Fibroblast of villous mesenchyme (primary cell): ENCODE results near the gene TNNT2. TPM values are rescaled to one million over a fixed set of nuclear protein-coding genes. Genes with fewer than 3 reads are reported as not detected.

Source experiments
- DNase-seq: peaks from one replicate; pipeline ENCODE4 v3.0.0-alpha.2; 2010; ENCODE audit warnings: low read depth
- H3K4me3 ChIP-seq: 2 replicates; pipeline ENCODE4 v1.5.1; 2011; ENCODE audit warnings: low read depth, mild to moderate bottlenecking, low read length
- total RNA-seq: library from RNA; depleted of rRNA; stranded (reverse); fragments of >200 nt; gene quantifications from 2 replicates; pipeline ENCODE4 v1.2.3, GENCODE V29; 2012
- TF ChIP-seq, protein P1 (sequence below): IDR thresholded peaks from 2 replicates; pipeline ENCODE4 v1.5.1; 2012; ENCODE audit warnings: low read depth, mild to moderate bottlenecking, low read length; ENCODE audit not compliant: insufficient read depth

Gene TNNT2
- total RNA-seq, 1 donor: 3.5 TPM

DNA sequence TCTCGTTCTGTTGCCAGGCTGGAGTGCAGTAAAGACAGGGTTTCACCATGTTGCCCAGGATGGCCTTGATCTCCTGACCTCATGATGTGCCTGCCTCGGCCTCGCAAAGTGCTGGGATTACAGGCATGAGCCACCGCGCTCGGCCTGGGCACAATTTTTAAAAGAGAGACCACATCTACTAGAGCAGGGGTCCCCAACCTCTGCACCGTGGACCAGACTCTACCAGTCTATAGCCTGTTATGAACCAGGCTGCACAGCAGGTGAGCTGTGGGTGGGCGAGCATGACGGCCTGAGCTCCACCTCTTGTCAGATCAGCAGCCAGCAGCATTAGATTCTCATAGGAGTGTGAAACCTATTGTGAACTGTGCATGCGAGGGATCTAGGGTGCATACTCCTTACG is 20.8 kb downstream of the TNNT2 start:
- no peak overlapping the region for H3K4me3 ChIP-seq
- TF ChIP-seq, protein P1, sequence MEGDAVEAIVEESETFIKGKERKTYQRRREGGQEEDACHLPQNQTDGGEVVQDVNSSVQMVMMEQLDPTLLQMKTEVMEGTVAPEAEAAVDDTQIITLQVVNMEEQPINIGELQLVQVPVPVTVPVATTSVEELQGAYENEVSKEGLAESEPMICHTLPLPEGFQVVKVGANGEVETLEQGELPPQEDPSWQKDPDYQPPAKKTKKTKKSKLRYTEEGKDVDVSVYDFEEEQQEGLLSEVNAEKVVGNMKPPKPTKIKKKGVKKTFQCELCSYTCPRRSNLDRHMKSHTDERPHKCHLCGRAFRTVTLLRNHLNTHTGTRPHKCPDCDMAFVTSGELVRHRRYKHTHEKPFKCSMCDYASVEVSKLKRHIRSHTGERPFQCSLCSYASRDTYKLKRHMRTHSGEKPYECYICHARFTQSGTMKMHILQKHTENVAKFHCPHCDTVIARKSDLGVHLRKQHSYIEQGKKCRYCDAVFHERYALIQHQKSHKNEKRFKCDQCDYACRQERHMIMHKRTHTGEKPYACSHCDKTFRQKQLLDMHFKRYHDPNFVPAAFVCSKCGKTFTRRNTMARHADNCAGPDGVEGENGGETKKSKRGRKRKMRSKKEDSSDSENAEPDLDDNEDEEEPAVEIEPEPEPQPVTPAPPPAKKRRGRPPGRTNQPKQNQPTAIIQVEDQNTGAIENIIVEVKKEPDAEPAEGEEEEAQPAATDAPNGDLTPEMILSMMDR: no peak
- no peak for DNase-seq

DNA sequence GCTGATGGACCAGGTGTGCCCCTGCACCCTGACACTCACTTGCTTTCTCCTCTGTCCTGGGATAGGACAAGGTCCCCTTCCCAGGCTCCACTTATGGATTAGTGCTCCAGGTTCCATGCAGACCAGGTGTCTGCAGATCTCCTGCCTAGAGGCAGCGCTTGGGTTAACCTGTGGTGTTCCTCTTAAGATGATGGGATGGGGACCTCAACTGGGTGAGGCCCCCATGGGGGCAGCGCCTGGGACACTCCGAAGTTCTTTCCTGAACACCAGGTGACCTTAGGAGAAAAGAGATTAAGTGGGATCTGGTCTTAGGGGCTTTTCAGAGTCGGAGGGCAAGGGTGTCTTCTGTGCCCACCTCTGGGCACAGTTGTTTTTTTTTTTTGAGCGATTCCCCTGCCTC is 21.2 kb downstream of the TNNT2 start:
- DNase-seq: no peak
- H3K4me3 ChIP-seq: no peak overlapping the region
- TF ChIP-seq, protein P1: no peak

- no peak for DNase-seq
- H3K4me3 ChIP-seq: no peak overlapping the region
- TF ChIP-seq, protein P1: no peak
Measured at GRCh38 chr1:201355471-201355870, 22.0 kb downstream of the TNNT2 start.

- no peak for DNase-seq
- TF ChIP-seq, protein P1: no peak
- no peak overlapping the region for H3K4me3 ChIP-seq
Measured at GRCh38 chr1:201354901-201355295, 22.6 kb downstream of the TNNT2 start.

- no peak for DNase-seq
- TF ChIP-seq, protein P1: no peak
- no peak overlapping the region for H3K4me3 ChIP-seq
Measured at GRCh38 chr1:201354151-201354900, 23.2 kb downstream of the TNNT2 start.

- DNase-seq: no peak
- H3K4me3 ChIP-seq: no peak overlapping the region
- TF ChIP-seq, protein P1: no peak
Measured at GRCh38 chr1:201353186-201353940, 24.1 kb downstream of the TNNT2 start.
